Stimulated activated CD4-positive, alpha-beta T cell treated with anti-CD3 and anti-CD28 coated beads, Interleukin-12 subunit alpha, Interleukin-12 subunit beta, amount 100 ng/mL, for 24 hours (primary cell): ENCODE data around the gene EDA.
A peak's percentile ranks its signal among the peaks of the same experiment; 100 is the strongest.

ENCODE experiments used
- DNase-seq, 2 experiments: peaks; one replicate each; pipeline ENCODE4 v3.0.0-alpha.2; 2020; ENCODE audit warnings: low read depth in 2 of 2

EDA gene

DNA sequence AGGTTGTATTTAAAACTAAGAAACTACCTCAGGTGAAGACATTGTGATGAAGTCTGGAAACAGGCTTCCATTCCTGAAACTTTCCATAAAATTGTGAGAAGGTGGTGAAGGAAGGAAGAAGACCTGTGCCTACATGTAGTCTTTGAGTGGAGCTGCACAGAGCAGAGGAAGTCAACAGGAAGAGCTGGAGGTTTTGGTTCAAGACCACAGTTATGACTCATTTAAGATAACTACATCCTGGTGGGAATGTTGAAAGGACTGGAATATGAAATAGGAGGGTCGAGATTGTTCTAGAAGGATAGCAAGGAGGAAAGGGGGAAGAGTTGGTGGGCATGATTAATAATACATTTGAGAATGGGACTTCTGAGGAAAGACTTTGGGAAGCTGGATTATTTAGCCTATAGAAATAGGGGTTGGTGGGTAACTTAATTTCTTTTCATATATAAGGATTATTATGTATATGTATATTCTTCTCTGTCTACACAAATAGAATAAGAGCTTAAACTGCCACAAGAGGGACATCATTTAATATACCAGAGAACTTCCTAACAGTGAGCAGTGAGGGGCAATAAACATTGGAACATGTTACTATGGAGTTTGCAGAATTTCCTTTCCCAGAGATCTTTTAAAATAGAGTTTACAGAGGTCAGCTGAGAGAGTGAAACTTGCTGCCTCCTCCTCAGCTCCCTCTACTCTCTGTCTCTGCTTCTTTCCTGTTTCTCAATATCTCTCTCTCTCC, 410.4 kb downstream of the EDA start:
- no peak for DNase-seq

GRCh38 chrX:70026851-70027200, 410.9 kb downstream of the EDA start:
- DNase-seq, result no peak

DNA sequence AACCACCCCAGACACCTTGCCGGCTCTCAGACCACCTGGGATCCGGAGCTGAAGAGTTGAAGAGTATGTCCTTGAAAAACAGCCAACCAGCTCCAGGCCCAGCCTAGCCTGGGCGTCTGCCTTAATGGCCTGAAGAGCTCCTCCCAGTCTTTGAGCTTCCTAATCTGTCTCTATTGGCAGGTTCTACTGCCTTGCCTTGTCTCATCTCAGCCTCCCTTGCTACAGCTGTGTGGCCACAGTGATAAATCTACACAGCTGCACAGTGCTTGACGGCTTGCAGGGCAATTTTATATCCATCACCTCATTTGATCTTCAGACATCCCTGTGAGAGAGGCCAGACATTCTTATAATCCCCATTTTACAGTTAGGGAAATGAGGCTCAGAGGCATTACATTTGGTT, 413.9 kb downstream of the EDA start:
- no peak for DNase-seq

DNA sequence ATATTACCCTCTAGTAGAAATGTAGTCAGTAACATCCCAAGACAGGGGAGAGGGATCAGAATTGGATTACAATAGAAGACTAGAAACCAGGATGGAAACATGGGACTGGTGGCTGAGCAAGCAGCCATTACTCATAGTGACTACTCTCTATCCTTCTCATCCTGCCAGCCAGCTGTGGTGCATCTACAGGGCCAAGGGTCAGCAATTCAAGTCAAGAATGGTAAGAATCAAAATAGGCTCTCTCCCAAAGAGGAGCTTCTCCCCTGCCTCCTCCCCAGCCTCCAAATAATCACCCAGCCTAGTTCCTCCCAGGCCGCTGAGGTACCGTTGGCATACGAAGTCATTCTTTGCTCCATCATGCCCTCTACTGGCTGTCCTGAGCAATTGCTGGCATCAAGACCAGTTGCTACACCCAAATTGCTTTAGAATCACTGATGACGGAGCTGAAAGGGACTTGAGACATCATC, 414.4 kb downstream of the EDA start:
- DNase-seq, result peak in 1 of 2 experiments; percentile 6

- no peak for DNase-seq
Observed at GRCh38 chrX:70032792-70033191, 416.9 kb downstream of the EDA start.

GRCh38 chrX:70033348-70034051, 417.6 kb downstream of the EDA start:
- DNase-seq, result peak in 1 of 2 experiments; percentile 20

- no peak for DNase-seq
Observed at GRCh38 chrX:70034646-70035045, 418.7 kb downstream of the EDA start.

GRCh38 chrX:70038515-70038914, 422.6 kb downstream of the EDA start:
- no peak for DNase-seq

GRCh38 chrX:70038951-70039350, 423.0 kb downstream of the EDA start:
- no peak for DNase-seq

- DNase-seq, result no peak
Observed at GRCh38 chrX:70039758-70040157, 423.8 kb downstream of the EDA start.

DNA sequence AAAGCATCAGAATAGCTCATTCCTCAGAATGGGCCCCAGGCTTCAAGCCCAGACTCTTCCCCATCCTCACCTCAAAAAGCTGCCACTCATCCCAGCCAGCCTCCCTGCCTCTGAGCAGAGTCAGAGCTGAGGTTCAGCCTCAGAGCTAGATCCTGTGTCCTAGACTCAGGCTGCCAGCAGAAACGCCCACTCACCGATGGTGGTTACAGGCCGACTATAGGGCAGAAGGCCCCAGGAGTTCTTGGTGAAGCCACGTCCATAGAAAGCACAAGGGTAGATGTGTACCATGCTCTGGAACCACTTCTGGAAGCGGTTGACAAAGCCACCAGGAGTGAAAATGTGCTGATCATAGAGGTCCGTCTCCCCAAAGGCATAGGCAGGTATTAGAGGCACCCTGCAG, 426.1 kb downstream of the EDA start:
- DNase-seq, result no peak

- no peak for DNase-seq
Observed at GRCh38 chrX:70042399-70043371, 426.8 kb downstream of the EDA start.

GRCh38 chrX:70043685-70044084, 427.8 kb downstream of the EDA start:
- DNase-seq, result no peak

GRCh38 chrX:70044541-70045245, 428.8 kb downstream of the EDA start:
- DNase-seq, result no peak

DNA sequence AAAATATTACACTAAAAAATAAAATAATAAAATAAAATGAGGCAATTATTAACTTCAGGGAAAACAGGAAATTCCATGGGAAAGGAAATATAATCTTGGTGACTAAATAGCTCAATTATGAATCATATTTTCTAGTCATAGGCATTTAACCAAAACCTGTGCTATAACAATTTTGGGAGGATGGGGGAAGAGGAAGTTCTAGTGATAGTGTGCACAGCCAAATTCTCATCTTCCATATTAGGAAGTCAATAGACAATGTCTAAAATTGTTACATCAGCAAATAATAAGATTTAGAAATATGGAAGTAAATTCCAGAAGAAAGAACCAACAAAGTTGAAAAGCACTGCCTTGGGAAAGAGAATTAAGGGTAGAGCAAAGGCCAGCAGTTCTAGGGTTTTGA, 431.1 kb downstream of the EDA start:
- DNase-seq, result no peak

DNA sequence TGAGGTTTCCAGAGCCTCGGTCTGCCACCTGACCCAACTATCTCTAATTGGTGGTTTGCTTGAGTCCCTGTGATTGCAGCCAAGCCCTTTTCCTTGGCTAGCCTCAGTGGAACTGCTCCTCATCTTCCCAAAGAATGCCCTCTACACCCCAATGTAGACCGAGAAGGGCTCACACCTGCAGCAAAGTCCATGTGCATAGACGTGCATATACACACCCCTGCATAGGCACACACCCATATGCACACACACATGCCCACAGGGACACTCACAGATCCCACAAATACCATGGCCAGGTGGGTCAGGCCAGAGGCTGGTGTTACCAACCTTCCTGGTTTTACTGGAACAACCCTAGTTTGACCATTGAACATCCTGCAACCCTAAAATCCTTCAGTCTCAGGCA, 433.5 kb downstream of the EDA start:
- DNase-seq, result no peak

DNA sequence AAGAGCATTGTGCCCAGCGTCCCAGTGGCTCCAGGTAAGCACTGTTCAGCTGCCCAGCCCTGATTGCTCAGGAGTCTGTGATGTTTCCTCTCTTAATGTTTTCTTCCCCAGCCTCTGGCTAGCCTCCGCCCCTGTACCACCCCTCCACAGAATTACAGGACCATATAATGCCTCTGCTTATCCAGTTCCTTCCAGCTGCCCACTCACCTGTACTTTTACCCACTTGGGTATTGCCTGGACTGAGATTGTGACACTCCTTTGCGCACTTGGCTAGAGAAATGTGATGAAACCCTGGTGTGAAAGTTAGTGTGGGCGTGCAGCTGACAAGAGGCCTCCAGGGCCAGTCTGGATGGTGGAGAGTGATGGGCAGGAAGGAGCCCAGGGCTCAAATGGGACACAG, 434.0 kb downstream of the EDA start, which contains the start of gene AWAT2:
AWAT2 (minus strand) TSS at position 14 of the 400 bp plus-strand sequence; CDS start at position 8, 6 bp downstream.
- DNase-seq, result no peak

GRCh38 chrX:70052895-70053615, 437.1 kb downstream of the EDA start:
- DNase-seq, result no peak

GRCh38 chrX:70054391-70054790, 438.5 kb downstream of the EDA start:
- DNase-seq, result no peak

GRCh38 chrX:70062076-70062475, 446.2 kb downstream of the EDA start, which contains the start of gene OTUD6A:
Gene OTUD6A, plus strand, starts transcription at chrX:70062457. Its CDS starts 68 bp downstream, at chrX:70062525.
- DNase-seq, result no peak
